ENCODE data around the gene KCNN2.

The KCNN2 gene

GRCh38 chr5:114355086-114355830, 6.6 kb upstream of the KCNN2 start:
- H3K9me3 Mint-ChIP-seq = peaks cover 13% of the 10 kb centered on the region
- no peak overlapping the region for H3K27ac Mint-ChIP-seq
- H3K4me1 Mint-ChIP-seq = no peaks in the 10 kb centered on the region
- peaks cover 22% of the 10 kb centered on the region for H3K27me3 Mint-ChIP-seq
- no peak overlapping the region for H3K4me3 Mint-ChIP-seq
- no peaks in the 10 kb centered on the region for H3K36me3 Mint-ChIP-seq

- Mint-ChIP-seq H3K27ac (no peak overlapping the region), H3K27me3 (peaks cover 30% of the 10 kb centered on the region), H3K4me3 (no peak overlapping the region), H3K4me1 (peaks cover 4% of the 10 kb centered on the region), H3K9me3 (peaks cover 13% of the 10 kb centered on the region), H3K36me3 (no peaks in the 10 kb centered on the region)
Measured at GRCh38 chr5:114358329-114358728, 3.5 kb upstream of the KCNN2 start.

- no peak overlapping the region for H3K4me3 Mint-ChIP-seq
Measured at GRCh38 chr5:114360357-114360756, 1.5 kb upstream of the KCNN2 start.

GRCh38 chr5:114360816-114361723, 800 bp upstream of the KCNN2 start:
- peaks cover 1% of the 10 kb centered on the region for H3K36me3 Mint-ChIP-seq
- H3K9me3 Mint-ChIP-seq = peaks cover 5% of the 10 kb centered on the region
- no peak overlapping the region for H3K27ac Mint-ChIP-seq
- H3K4me1 Mint-ChIP-seq = peaks cover 8% of the 10 kb centered on the region
- no peak overlapping the region for H3K4me3 Mint-ChIP-seq
- H3K27me3 Mint-ChIP-seq = peaks cover 37% of the 10 kb centered on the region

More at GRCh38 chr5:114360357-114360756, 1.5 kb upstream of the KCNN2 start:
- Mint-ChIP-seq H3K4me1 (peaks cover 8% of the 10 kb centered on the region), H3K27ac (no peak overlapping the region), H3K27me3 (peaks cover 36% of the 10 kb centered on the region), H3K9me3 (peaks cover 5% of the 10 kb centered on the region), H3K36me3 (peaks cover 1% of the 10 kb centered on the region)

GRCh38 chr5:114362197-114362976, 517 bp downstream of the KCNN2 start:
- H3K9me3 Mint-ChIP-seq = peaks cover 5% of the 10 kb centered on the region
- H3K27me3 Mint-ChIP-seq = peaks cover 37% of the 10 kb centered on the region
- H3K27ac Mint-ChIP-seq = no peak overlapping the region
- H3K4me3 Mint-ChIP-seq = no peak overlapping the region
- peaks cover 8% of the 10 kb centered on the region for H3K4me1 Mint-ChIP-seq
- peaks cover 1% of the 10 kb centered on the region for H3K36me3 Mint-ChIP-seq

- Mint-ChIP-seq H3K27me3 (peaks cover 37% of the 10 kb centered on the region), H3K4me3 (no peak overlapping the region), H3K27ac (no peak overlapping the region), H3K4me1 (peaks cover 8% of the 10 kb centered on the region), H3K36me3 (peaks cover 1% of the 10 kb centered on the region), H3K9me3 (peaks cover 5% of the 10 kb centered on the region)
Measured at GRCh38 chr5:114362977-114363761, 1.3 kb downstream of the KCNN2 start.

GRCh38 chr5:114363837-114364236, 2.0 kb downstream of the KCNN2 start:
- Mint-ChIP-seq H3K36me3 (peaks cover 1% of the 10 kb centered on the region), H3K4me1 (peaks cover 8% of the 10 kb centered on the region), H3K4me3 (no peak overlapping the region), H3K9me3 (no peaks in the 10 kb centered on the region), H3K27ac (no peak overlapping the region), H3K27me3 (peaks cover 34% of the 10 kb centered on the region)

GRCh38 chr5:114367029-114367428, 5.2 kb downstream of the KCNN2 start:
- Mint-ChIP-seq H3K4me3 (no peak overlapping the region), H3K27me3 (peaks cover 16% of the 10 kb centered on the region), H3K36me3 (peaks cover 1% of the 10 kb centered on the region), H3K27ac (no peak overlapping the region), H3K9me3 (no peaks in the 10 kb centered on the region), H3K4me1 (peaks cover 4% of the 10 kb centered on the region)

GRCh38 chr5:114369680-114370417, 8.0 kb downstream of the KCNN2 start:
- H3K9me3 Mint-ChIP-seq = no peaks in the 10 kb centered on the region
- H3K27ac Mint-ChIP-seq = no peak overlapping the region
- H3K27me3 Mint-ChIP-seq = peaks cover 6% of the 10 kb centered on the region
- H3K36me3 Mint-ChIP-seq = no peaks in the 10 kb centered on the region
- no peaks in the 10 kb centered on the region for H3K4me1 Mint-ChIP-seq
- H3K4me3 Mint-ChIP-seq = no peak overlapping the region

- H3K9me3 Mint-ChIP-seq = no peaks in the 10 kb centered on the region
- H3K27me3 Mint-ChIP-seq = peaks cover 1% of the 10 kb centered on the region
- no peaks in the 10 kb centered on the region for H3K4me1 Mint-ChIP-seq
- H3K36me3 Mint-ChIP-seq = no peaks in the 10 kb centered on the region
- H3K27ac Mint-ChIP-seq = no peak overlapping the region
- no peak overlapping the region for H3K4me3 Mint-ChIP-seq
Measured at GRCh38 chr5:114377050-114377844, 15.4 kb downstream of the KCNN2 start.

GRCh38 chr5:114377946-114378345, 16.1 kb downstream of the KCNN2 start:
- no peaks in the 10 kb centered on the region for H3K36me3 Mint-ChIP-seq
- no peaks in the 10 kb centered on the region for H3K9me3 Mint-ChIP-seq
- H3K27me3 Mint-ChIP-seq = peaks cover 1% of the 10 kb centered on the region
- H3K4me1 Mint-ChIP-seq = no peaks in the 10 kb centered on the region
- no peak overlapping the region for H3K4me3 Mint-ChIP-seq
- no peak overlapping the region for H3K27ac Mint-ChIP-seq

GRCh38 chr5:114380721-114381120, 18.9 kb downstream of the KCNN2 start:
- no peaks in the 10 kb centered on the region for H3K27me3 Mint-ChIP-seq
- no peaks in the 10 kb centered on the region for H3K4me1 Mint-ChIP-seq
- H3K36me3 Mint-ChIP-seq = no peaks in the 10 kb centered on the region
- no peak overlapping the region for H3K27ac Mint-ChIP-seq
- no peaks in the 10 kb centered on the region for H3K9me3 Mint-ChIP-seq
- H3K4me3 Mint-ChIP-seq = no peak overlapping the region

GRCh38 chr5:114387433-114387832, 25.6 kb downstream of the KCNN2 start:
- Mint-ChIP-seq H3K4me3 (no peak overlapping the region), H3K4me1 (no peaks in the 10 kb centered on the region), H3K36me3 (no peaks in the 10 kb centered on the region), H3K9me3 (no peaks in the 10 kb centered on the region), H3K27ac (no peak overlapping the region), H3K27me3 (peaks cover 2% of the 10 kb centered on the region)

- Mint-ChIP-seq H3K4me1 (no peaks in the 10 kb centered on the region), H3K4me3 (no peak overlapping the region), H3K9me3 (no peaks in the 10 kb centered on the region), H3K27me3 (peaks cover 2% of the 10 kb centered on the region), H3K36me3 (no peaks in the 10 kb centered on the region), H3K27ac (no peak overlapping the region)
Measured at GRCh38 chr5:114390431-114390830, 28.6 kb downstream of the KCNN2 start.

All from activated naive CD4-positive, alpha-beta T cell treated with anti-CD3 and anti-CD28 coated beads, Interleukin-2, amount 50 U/mL, for 24 hours (primary cell).